Stimulated activated CD4-positive, alpha-beta T cell treated with anti-CD3 and anti-CD28 coated beads, Interleukin-1b, Interleukin-23, amount 100 ng/mL, for 48 hours (primary cell): ENCODE measurements around the gene HYAL1.
"Not testable (repeated sequence)": the region's sequence is repeated elsewhere in the genome, so short reads cannot be mapped to it uniquely, and the experiment has no call there.

Source experiments
- DNase-seq: peaks from one replicate; pipeline ENCODE4 v3.0.0-alpha.2; 2020

Gene HYAL1

GRCh38 chr3:50316657-50317242 is 13.4 kb upstream of the HYAL1 start:
- DNase-seq: peak; percentile 46

GRCh38 chr3:50314816-50315215 is 11.4 kb upstream of the HYAL1 start:
- no peak for DNase-seq

- DNase-seq: no peak
These were observed 11.0 kb upstream of the HYAL1 start for GRCh38 chr3:50314342-50314741.

- not testable (repeated sequence) for DNase-seq
These were observed 8.7 kb upstream of the HYAL1 start for GRCh38 chr3:50312041-50312440.

- peak; percentile 43 for DNase-seq
These were observed 1.2 kb upstream of the HYAL1 start for GRCh38 chr3:50304601-50305000.

GRCh38 chr3:50302095-50303012 is 1.0 kb downstream of the HYAL1 start:
- no peak for DNase-seq

GRCh38 chr3:50300681-50301254 is 2.6 kb downstream of the HYAL1 start:
- no peak for DNase-seq

- DNase-seq: no peak
These were observed 3.3 kb downstream of the HYAL1 start for GRCh38 chr3:50299929-50300680.

- no peak for DNase-seq
These were observed 3.8 kb downstream of the HYAL1 start for GRCh38 chr3:50299638-50299928.

GRCh38 chr3:50298836-50299637 is 4.3 kb downstream of the HYAL1 start, which contains the start of the genes HYAL3 and NAA80:
Gene HYAL3 (minus strand): TSS chr3:50299405. CDS start chr3:50295602, 3,803 bp downstream.
Gene NAA80 (minus strand): TSS chr3:50299405. CDS start chr3:50297463, 1,942 bp downstream.
- peak; percentile 100 for DNase-seq

GRCh38 chr3:50297896-50298725 is 5.3 kb downstream of the HYAL1 start:
- no peak for DNase-seq

GRCh38 chr3:50297384-50297775 is 6.0 kb downstream of the HYAL1 start:
- no peak for DNase-seq

- no peak for DNase-seq
These were observed 6.5 kb downstream of the HYAL1 start for GRCh38 chr3:50296721-50297383.

GRCh38 chr3:50295553-50296431 is 7.6 kb downstream of the HYAL1 start:
- DNase-seq: no peak

- no peak for DNase-seq
These were observed 8.6 kb downstream of the HYAL1 start for GRCh38 chr3:50294492-50295403.

GRCh38 chr3:50294089-50294488 is 9.3 kb downstream of the HYAL1 start:
- no peak for DNase-seq

GRCh38 chr3:50293079-50293801 is 10.1 kb downstream of the HYAL1 start:
- DNase-seq: no peak
